GM23338 (cell line): ENCODE measurements around the gene COL9A2.
"Not testable (repeated sequence)": the region's sequence is repeated elsewhere in the genome, so short reads cannot be mapped to it uniquely, and the experiment has no call there.

Experiments used
- CTCF ChIP-seq, 2 experiments: fragments of 200-600 bp in 1 of 2; sonication (generic) in 1 of 2; conservative IDR thresholded peaks; 2 replicates each; pipeline versions ENCODE4 v1.5.1 to v1.6.1; 2016 to 2017; ENCODE audit warnings: antibody characterized with exemption in 2 of 2, low read depth in 2 of 2, mild to moderate bottlenecking in 2 of 2, moderate library complexity in 1 of 2
- EZH2phosphoT487 ChIP-seq: fragments of 200-600 bp; sonication (generic); IDR thresholded peaks from one replicate; pipeline ENCODE4 v1.8.1; 2018; ENCODE audit warnings: antibody characterized with exemption; ENCODE audit not compliant: unreplicated experiment
- NANOG ChIP-seq: IDR thresholded peaks from 2 replicates; pipeline ENCODE4 v1.6.1; 2016; ENCODE audit warnings: antibody characterized with exemption, borderline replicate concordance
- POLR2AphosphoS5 ChIP-seq: IDR thresholded peaks from 2 replicates; pipeline ENCODE4 v1.6.1; 2016; ENCODE audit warnings: antibody characterized with exemption, low read depth
- REST ChIP-seq: IDR thresholded peaks from one replicate; pipeline ENCODE4 v1.6.1; 2018; ENCODE audit warnings: antibody characterized with exemption; ENCODE audit not compliant: unreplicated experiment

GRCh38 chr1:40331403-40331802, 14.3 kb upstream of the COL9A2 start:
- not testable (repeated sequence) for TF ChIP-seq CTCF (conservative IDR thresholded peaks at IDR 0.05; ENCODE audit: low read depth in 2 of 2); EZH2phosphoT487; POLR2AphosphoS5; NANOG; REST
